ENCODE data around the gene RPP30. TPM values are rescaled to one million over a fixed set of nuclear protein-coding genes. Genes with fewer than 3 reads are reported as not detected.

The RPP30 gene
- total and polyA plus RNA-seq, 2 of the 13 experiments (the other 11 are each of a cell fraction or from before 2014, with no cell fraction given) = 27.1 to 65.0 TPM

DNA sequence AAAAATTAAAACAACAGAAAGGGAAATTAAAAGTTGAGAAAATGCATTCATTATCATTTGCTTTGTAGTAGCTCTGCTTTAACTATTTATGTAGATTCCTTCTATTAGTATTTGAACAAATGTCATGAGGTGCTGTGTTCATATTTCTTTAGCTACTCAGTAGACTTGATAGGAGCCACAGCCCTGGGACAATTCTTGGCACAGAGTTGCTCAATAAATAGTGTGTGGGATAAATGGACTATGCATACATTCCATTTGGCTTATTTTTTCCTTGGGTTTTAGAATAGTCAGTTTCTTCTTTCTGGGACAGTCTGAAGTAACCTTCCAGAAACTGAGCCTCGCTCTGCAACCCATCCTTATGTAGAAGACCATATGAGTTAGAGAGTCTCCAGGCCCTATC is 13.4 kb downstream of the RPP30 start:
- no peak overlapping the region for H3K4me2 ChIP-seq (ENCODE audit: low read depth, low read length)
- no peaks in the 10 kb centered on the region for H3K79me2 ChIP-seq (ENCODE audit: insufficient read depth, low read length)
- H3K27ac ChIP-seq (ENCODE audit: extremely low read length, insufficient read depth, low read length) = no peak overlapping the region
- TF ChIP-seq, protein P1, sequence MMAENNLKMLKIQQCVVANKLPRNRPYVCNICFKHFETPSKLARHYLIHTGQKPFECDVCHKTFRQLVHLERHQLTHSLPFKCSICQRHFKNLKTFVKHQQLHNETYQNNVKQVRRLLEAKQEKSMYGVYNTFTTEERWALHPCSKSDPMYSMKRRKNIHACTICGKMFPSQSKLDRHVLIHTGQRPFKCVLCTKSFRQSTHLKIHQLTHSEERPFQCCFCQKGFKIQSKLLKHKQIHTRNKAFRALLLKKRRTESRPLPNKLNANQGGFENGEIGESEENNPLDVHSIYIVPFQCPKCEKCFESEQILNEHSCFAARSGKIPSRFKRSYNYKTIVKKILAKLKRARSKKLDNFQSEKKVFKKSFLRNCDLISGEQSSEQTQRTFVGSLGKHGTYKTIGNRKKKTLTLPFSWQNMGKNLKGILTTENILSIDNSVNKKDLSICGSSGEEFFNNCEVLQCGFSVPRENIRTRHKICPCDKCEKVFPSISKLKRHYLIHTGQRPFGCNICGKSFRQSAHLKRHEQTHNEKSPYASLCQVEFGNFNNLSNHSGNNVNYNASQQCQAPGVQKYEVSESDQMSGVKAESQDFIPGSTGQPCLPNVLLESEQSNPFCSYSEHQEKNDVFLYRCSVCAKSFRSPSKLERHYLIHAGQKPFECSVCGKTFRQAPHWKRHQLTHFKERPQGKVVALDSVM (CRISPR knock-in tag; IDR thresholded peaks at IDR 0.05) = no peak
- TF ChIP-seq CBFB (CRISPR knock-in tag; IDR thresholded peaks at IDR 0.05) = no peak
- TF ChIP-seq ZNF317 (CRISPR knock-in tag; IDR thresholded peaks at IDR 0.05) = no peak
- no peaks in the 10 kb centered on the region for H3K27me3 ChIP-seq (ENCODE audit: control insufficient read depth in 1 of 2, insufficient read depth in 2 of 2, low read length in 2 of 2)
- WGBS (ENCODE audit: low lambda C conversion rate) = 100% methylated on average over 1 of the region's 1 CpG
- in situ Hi-C loops (cut with HindIII; ENCODE audit: extremely low pct_ligation_motif_present, low pct_unique_long_range_greater_than_20kb) = loop anchor here (25.0 kb wide), 1 partner anchor 502 kb away; no protein-coding TSS in a partner anchor
- FAIRE-seq = no peak
- POLR2A ChIA-PET = no interaction called here
- intact Hi-C loops (cut with micrococcal nuclease; ENCODE audit: unreplicated experiment) = no loop called here
- BruUV-seq (replicated peaks) = no TSS peak
- no peaks in the 10 kb centered on the region for H4K20me1 ChIP-seq (ENCODE audit: insufficient read depth, low read length)
- no peaks in the 10 kb centered on the region for H3K4me1 ChIP-seq (ENCODE audit: insufficient read depth, low read length)
- peaks cover 11 to 59% of the 10 kb centered on the region in 2 experiments for H3K36me3 ChIP-seq (replicated peaks in 1 of 2; ENCODE audit: control insufficient read depth in 1 of 2, insufficient read depth in 2 of 2, low read length in 2 of 2)
- H3K9me3 ChIP-seq (ENCODE audit: low read length) = no peaks in the 10 kb centered on the region
- CTCF ChIA-PET (ENCODE audit: low intra/inter-chr PET ratio, low total read pairs) = no interaction called here
- no peak for DNase-seq (ENCODE audit: low spot score)
- ATAC-seq = no peak
- no peak overlapping the region for H3K9ac ChIP-seq (ENCODE audit: insufficient read depth, low read depth, low read length)
- H3K4me3 ChIP-seq (replicated peaks in 1 of 3; ENCODE audit: insufficient read depth in 1 of 3, low read depth in 2 of 3, low read length in 3 of 3) = no peak overlapping the region
- H2AFZ ChIP-seq (ENCODE audit: low read length) = no peak overlapping the region

DNA sequence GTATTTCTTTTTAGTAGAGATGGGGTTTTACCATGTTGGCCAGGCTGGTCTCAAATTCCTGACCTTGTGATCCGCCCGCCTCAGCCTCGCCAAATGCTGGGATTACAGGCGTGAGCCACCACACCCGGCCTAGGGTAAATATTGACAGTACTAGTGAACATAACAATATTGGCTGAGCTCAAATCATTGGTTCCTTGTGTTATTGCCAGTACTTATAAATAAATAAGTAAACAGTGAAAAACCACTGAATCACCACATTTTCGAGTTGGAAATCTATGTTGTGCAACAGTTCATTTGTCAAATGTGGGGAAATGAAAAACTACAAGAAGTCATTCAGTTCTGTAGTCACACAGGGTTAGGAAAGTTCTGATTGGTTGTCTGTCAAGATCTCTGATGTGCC is 15.8 kb downstream of the RPP30 start:
- ChIA-PET CTCF (ENCODE audit: low intra/inter-chr PET ratio, low total read pairs) (no interaction called here), POLR2A (no interaction called here)
- 82% methylated on average over 6 of the region's 6 CpGs for WGBS (ENCODE audit: low lambda C conversion rate)
- intact Hi-C loops (cut with micrococcal nuclease; ENCODE audit: unreplicated experiment) (no loop called here), in situ Hi-C loops (cut with HindIII; ENCODE audit: extremely low pct_ligation_motif_present, low pct_unique_long_range_greater_than_20kb) (loop anchor here (25.0 kb wide), 1 partner anchor 500 kb away; no protein-coding TSS in a partner anchor)
- FAIRE-seq (no peak), ATAC-seq (no peak), DNase-seq (ENCODE audit: low spot score) (no peak)
- H3K9ac ChIP-seq (ENCODE audit: insufficient read depth, low read depth, low read length) = no peak overlapping the region
- no peaks in the 10 kb centered on the region for H3K27me3 ChIP-seq (ENCODE audit: control insufficient read depth in 1 of 2, insufficient read depth in 2 of 2, low read length in 2 of 2)
- H3K36me3 ChIP-seq (replicated peaks in 1 of 2; ENCODE audit: control insufficient read depth in 1 of 2, insufficient read depth in 2 of 2, low read length in 2 of 2) = peaks cover 14 to 75% of the 10 kb centered on the region in 2 experiments
- H3K9me3 ChIP-seq (ENCODE audit: low read length) = no peaks in the 10 kb centered on the region
- BruUV-seq (replicated peaks) = no TSS peak
- no peak overlapping the region for H3K4me2 ChIP-seq (ENCODE audit: low read depth, low read length)
- TF ChIP-seq SMARCE1 (IDR thresholded peaks at IDR 0.05; ENCODE audit: borderline replicate concordance) (no peak), ZNF430 (CRISPR knock-in tag; IDR thresholded peaks at IDR 0.05) (no peak), CEBPB (IDR thresholded peaks at IDR 0.05; ENCODE audit: borderline replicate concordance, low read depth, low read length) (0 out of 2 replicates have a peak, but pooled peaks have one; percentile 16)
- TF ChIP-seq, protein P2, sequence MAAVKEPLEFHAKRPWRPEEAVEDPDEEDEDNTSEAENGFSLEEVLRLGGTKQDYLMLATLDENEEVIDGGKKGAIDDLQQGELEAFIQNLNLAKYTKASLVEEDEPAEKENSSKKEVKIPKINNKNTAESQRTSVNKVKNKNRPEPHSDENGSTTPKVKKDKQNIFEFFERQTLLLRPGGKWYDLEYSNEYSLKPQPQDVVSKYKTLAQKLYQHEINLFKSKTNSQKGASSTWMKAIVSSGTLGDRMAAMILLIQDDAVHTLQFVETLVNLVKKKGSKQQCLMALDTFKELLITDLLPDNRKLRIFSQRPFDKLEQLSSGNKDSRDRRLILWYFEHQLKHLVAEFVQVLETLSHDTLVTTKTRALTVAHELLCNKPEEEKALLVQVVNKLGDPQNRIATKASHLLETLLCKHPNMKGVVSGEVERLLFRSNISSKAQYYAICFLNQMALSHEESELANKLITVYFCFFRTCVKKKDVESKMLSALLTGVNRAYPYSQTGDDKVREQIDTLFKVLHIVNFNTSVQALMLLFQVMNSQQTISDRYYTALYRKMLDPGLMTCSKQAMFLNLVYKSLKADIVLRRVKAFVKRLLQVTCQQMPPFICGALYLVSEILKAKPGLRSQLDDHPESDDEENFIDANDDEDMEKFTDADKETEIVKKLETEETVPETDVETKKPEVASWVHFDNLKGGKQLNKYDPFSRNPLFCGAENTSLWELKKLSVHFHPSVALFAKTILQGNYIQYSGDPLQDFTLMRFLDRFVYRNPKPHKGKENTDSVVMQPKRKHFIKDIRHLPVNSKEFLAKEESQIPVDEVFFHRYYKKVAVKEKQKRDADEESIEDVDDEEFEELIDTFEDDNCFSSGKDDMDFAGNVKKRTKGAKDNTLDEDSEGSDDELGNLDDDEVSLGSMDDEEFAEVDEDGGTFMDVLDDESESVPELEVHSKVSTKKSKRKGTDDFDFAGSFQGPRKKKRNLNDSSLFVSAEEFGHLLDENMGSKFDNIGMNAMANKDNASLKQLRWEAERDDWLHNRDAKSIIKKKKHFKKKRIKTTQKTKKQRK (IDR thresholded peaks at IDR 0.05; ENCODE audit: low read length) = no peak
- TF ChIP-seq, protein P3, sequence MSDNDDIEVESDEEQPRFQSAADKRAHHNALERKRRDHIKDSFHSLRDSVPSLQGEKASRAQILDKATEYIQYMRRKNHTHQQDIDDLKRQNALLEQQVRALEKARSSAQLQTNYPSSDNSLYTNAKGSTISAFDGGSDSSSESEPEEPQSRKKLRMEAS (IDR thresholded peaks at IDR 0.05) = no peak
- H3K4me3 ChIP-seq (replicated peaks in 1 of 3; ENCODE audit: insufficient read depth in 1 of 3, low read depth in 2 of 3, low read length in 3 of 3) = no peak overlapping the region
- H3K79me2 ChIP-seq (ENCODE audit: insufficient read depth, low read length) = no peaks in the 10 kb centered on the region
- no peaks in the 10 kb centered on the region for H3K4me1 ChIP-seq (ENCODE audit: insufficient read depth, low read length)
- H2AFZ ChIP-seq (ENCODE audit: low read length) = no peak overlapping the region
- no peak overlapping the region for H3K27ac ChIP-seq (ENCODE audit: extremely low read length, insufficient read depth, low read length)
- H4K20me1 ChIP-seq (ENCODE audit: insufficient read depth, low read length) = no peaks in the 10 kb centered on the region

All from HepG2 (cell line).